H1 (cell line): Measurements from ENCODE around the gene MRTFB. TPM values are rescaled to one million over a fixed set of nuclear protein-coding genes. Genes with fewer than 3 reads are reported as not detected.

ENCODE experiments used
- CTCF ChIA-PET: fragments of 300-600 bp; sonication (Branson Sonifier 250); formaldehyde crosslinking; loops from one replicate; lab custom pipeline; 2021; ENCODE audit not compliant: partially characterized antibody; lab: Charles Lee
- POLR2A ChIA-PET: fragments of 300-600 bp; sonication (Branson Sonifier 250); formaldehyde crosslinking; loops from one replicate; lab custom pipeline; 2021; ENCODE audit warnings: inconsistent platforms; ENCODE audit not compliant: partially characterized antibody; lab: Charles Lee
- DNase-seq, 2 experiments: peaks; one replicate each; pipeline versions ENCODE4 v3.0.0 to v3.0.0-alpha.2; 2010 to 2022; ENCODE audit warnings: low spot score in 2 of 2, low read depth in 1 of 2, mixed read lengths in 1 of 2
- FAIRE-seq: peaks from 2 replicates; lab custom pipeline; 2011; peaks lifted over from hg19 to GRCh38; lab: Jason Lieb, UNC
- H2AFZ ChIP-seq: 2 replicates; pipeline ENCODE4 v1.8.1; 2012; ENCODE audit warnings: low read length, inconsistent platforms
- H2AK5ac ChIP-seq: 2 replicates; pipeline ENCODE4 v1.6.1; 2013; ENCODE audit warnings: low read depth, low read length
- H2BK120ac ChIP-seq: replicated peaks from 2 replicates; pipeline ENCODE3; 2013; ENCODE audit warnings: low read depth, low read length, inconsistent platforms
- H2BK12ac ChIP-seq: 2 replicates; pipeline ENCODE4 v1.6.1; 2013; ENCODE audit warnings: low read depth, low read length
- H2BK15ac ChIP-seq: 2 replicates; pipeline ENCODE4 v1.6.1; 2013; ENCODE audit warnings: low read length
- H2BK20ac ChIP-seq: 2 replicates; pipeline ENCODE4 v1.6.1; 2013; ENCODE audit warnings: low read length
- H2BK5ac ChIP-seq: 2 replicates; pipeline ENCODE4 v1.6.1; 2013; ENCODE audit warnings: low read depth, low read length
- H3K14ac ChIP-seq: 2 replicates; pipeline ENCODE4 v1.6.1; 2013; ENCODE audit warnings: inconsistent platforms; ENCODE audit not compliant: insufficient read length
- H3K18ac ChIP-seq: 2 replicates; pipeline ENCODE4 v1.6.1; 2013; ENCODE audit warnings: low read length; ENCODE audit errors: extremely low read depth
- H3K23ac ChIP-seq: 2 replicates; pipeline ENCODE4 v1.6.1; 2013; ENCODE audit warnings: inconsistent platforms; ENCODE audit not compliant: insufficient read length
- H3K23me2 ChIP-seq: 2 replicates; pipeline ENCODE4 v1.6.1; 2013; ENCODE audit warnings: low read depth, low read length
- H3K27ac ChIP-seq: 2 replicates; pipeline ENCODE4 v1.6.1; 2011; ENCODE audit warnings: low read depth, low read length, inconsistent platforms
- H3K27me3 ChIP-seq, 4 experiments: replicated peaks in 1 of 4; 1 replicate in 1 of 4; 2 replicates in 3 of 4; pipeline versions ENCODE4 v1.6.1 to v1.8.1; 2011 to 2013; ENCODE audit warnings: low read length in 3 of 4, mild to moderate bottlenecking in 3 of 4, inconsistent platforms in 2 of 4, mixed read lengths in 2 of 4, moderate library complexity in 1 of 4; ENCODE audit not compliant: control insufficient read depth in 3 of 4, insufficient read depth in 3 of 4; ENCODE audit errors: extremely low read depth in 1 of 4
- H3K36me3 ChIP-seq, 4 experiments: 2 replicates each; pipeline versions ENCODE4 v1.6.1 to v1.8.1; 2011 to 2013; ENCODE audit warnings: mild to moderate bottlenecking in 4 of 4, low read length in 3 of 4, moderate library complexity in 2 of 4, control low read depth in 1 of 4, inconsistent platforms in 1 of 4; ENCODE audit not compliant: insufficient read depth in 4 of 4, control insufficient read depth in 2 of 4
- H3K4ac ChIP-seq: replicated peaks from 2 replicates; pipeline ENCODE3; 2013; ENCODE audit warnings: low read length, low read depth, mixed read lengths, inconsistent platforms; ENCODE audit not compliant: insufficient read length
- H3K4me1 ChIP-seq, 4 experiments: replicated peaks in 1 of 4; 1 replicate in 1 of 4; 2 replicates in 3 of 4; pipeline versions ENCODE4 v1.6.1 to v1.8.1; 2011 to 2013; ENCODE audit warnings: low read length in 3 of 4, inconsistent platforms in 2 of 4, mixed read lengths in 1 of 4; ENCODE audit not compliant: insufficient read depth in 4 of 4, control insufficient read depth in 3 of 4
- H3K4me2 ChIP-seq, 2 experiments: 2 replicates each; pipeline versions ENCODE4 v1.6.1 to v1.8.1; 2011 to 2013; ENCODE audit warnings: low read depth in 2 of 2, low read length in 2 of 2, control low read depth in 1 of 2, inconsistent platforms in 1 of 2, mild to moderate bottlenecking in 1 of 2; ENCODE audit not compliant: insufficient read depth in 1 of 2
- H3K4me3 ChIP-seq, 4 experiments: fragments of 200-600, 300-600 bp in 1 of 4; sonication (generic), shearing (Covaris generic), sonication (Bioruptor Twin) in 1 of 4; 2 replicates each; pipeline versions ENCODE4 v1.5.1 to v1.8.1; 2011 to 2016; ENCODE audit warnings: low read length in 4 of 4, low read depth in 3 of 4, control low read depth in 2 of 4, inconsistent platforms in 2 of 4, mild to moderate bottlenecking in 2 of 4, mixed read lengths in 1 of 4, moderate library complexity in 1 of 4; ENCODE audit not compliant: insufficient read depth in 2 of 4; ENCODE audit errors: extremely low read depth in 1 of 4
- H3K56ac ChIP-seq: replicated peaks from 2 replicates; pipeline ENCODE3; 2013; ENCODE audit warnings: low read depth, mild to moderate bottlenecking, mixed read lengths, low read length, inconsistent platforms; ENCODE audit not compliant: insufficient read length
- H3K79me1 ChIP-seq: 2 replicates; pipeline ENCODE4 v1.6.1; 2013; ENCODE audit warnings: low read depth, low read length, control low read depth
- H3K79me2 ChIP-seq, 2 experiments: 2 replicates each; pipeline versions ENCODE4 v1.6.1 to v1.8.1; 2012 to 2013; ENCODE audit warnings: low read length in 2 of 2, mild to moderate bottlenecking in 2 of 2, inconsistent platforms in 1 of 2; ENCODE audit not compliant: insufficient read depth in 2 of 2, control insufficient read depth in 1 of 2
- H3K9ac ChIP-seq, 4 experiments: replicated peaks in 1 of 4; 1 replicate in 1 of 4; 2 replicates in 3 of 4; pipeline versions ENCODE4 v1.6.1 to v1.8.1; 2011 to 2013; ENCODE audit warnings: low read depth in 3 of 4, low read length in 3 of 4, control low read depth in 2 of 4, mild to moderate bottlenecking in 2 of 4, moderate library complexity in 2 of 4, inconsistent platforms in 1 of 4; ENCODE audit errors: extremely low read depth in 1 of 4
- H3K9me3 ChIP-seq, 2 experiments: 2 replicates each; pipeline versions ENCODE4 v1.6.1 to v1.8.1; 2012 to 2013; ENCODE audit warnings: mild to moderate bottlenecking in 2 of 2, moderate library complexity in 2 of 2, control low read depth in 1 of 2, inconsistent platforms in 1 of 2, low read depth in 1 of 2, low read length in 1 of 2, mixed read lengths in 1 of 2; ENCODE audit not compliant: insufficient read depth in 2 of 2
- H4K20me1 ChIP-seq, 2 experiments: replicated peaks in 1 of 2; 2 replicates each; pipeline versions ENCODE3 to v1.8.1; 2011 to 2013; ENCODE audit warnings: inconsistent platforms in 2 of 2, low read length in 2 of 2, mild to moderate bottlenecking in 1 of 2; ENCODE audit not compliant: insufficient read depth in 2 of 2, control insufficient read depth in 1 of 2
- H4K5ac ChIP-seq: 2 replicates; pipeline ENCODE4 v1.6.1; 2013; ENCODE audit warnings: low read length, low read depth, mixed read lengths, inconsistent platforms; ENCODE audit not compliant: insufficient read length
- H4K8ac ChIP-seq: 2 replicates; pipeline ENCODE4 v1.8.0; 2013; ENCODE audit warnings: mild to moderate bottlenecking, moderate library complexity, low read length, inconsistent platforms; ENCODE audit not compliant: insufficient read depth; ENCODE audit errors: extremely low read depth
- H4K91ac ChIP-seq: replicated peaks from 2 replicates; pipeline ENCODE3; 2013; ENCODE audit warnings: low read length, mixed read lengths, inconsistent platforms; ENCODE audit not compliant: insufficient read length
- CBX8 ChIP-seq: fragments of 300-800, 300-1000 bp; sonication (generic); IDR thresholded peaks from 2 replicates; pipeline ENCODE4 v1.7.1; 2016; ENCODE audit warnings: low read depth, low read length, borderline replicate concordance
- CHD2 ChIP-seq: IDR thresholded peaks from 2 replicates; pipeline ENCODE4 v1.6.1; 2012; ENCODE audit warnings: low read length, improper control_type of control experiment
- EP300 ChIP-seq, 2 experiments: IDR thresholded peaks; 1 replicate in 1 of 2; 2 replicates in 1 of 2; pipeline ENCODE4 v1.6.1; 2011 to 2012; ENCODE audit warnings: low read depth in 2 of 2, low read length in 2 of 2, mild to moderate bottlenecking in 2 of 2, borderline replicate concordance in 1 of 2, inconsistent platforms in 1 of 2, moderate library complexity in 1 of 2
- EZH2 ChIP-seq: fragments of 200-600 bp; sonication (generic); IDR thresholded peaks from 2 replicates; pipeline ENCODE4 v1.7.1; 2012; ENCODE audit warnings: low read depth, mild to moderate bottlenecking, moderate library complexity, low read length, inconsistent platforms; ENCODE audit not compliant: severe bottlenecking
- JUND ChIP-seq: IDR thresholded peaks from 2 replicates; pipeline ENCODE4 v1.6.1; 2011; ENCODE audit warnings: mild to moderate bottlenecking, improper control_type of control experiment, low read length
- KDM4A ChIP-seq: IDR thresholded peaks from one replicate; pipeline ENCODE4 v1.7.1; 2012; ENCODE audit warnings: low read depth, mild to moderate bottlenecking, moderate library complexity, low read length, inconsistent platforms; ENCODE audit not compliant: severe bottlenecking
- NANOG ChIP-seq: IDR thresholded peaks from 2 replicates; pipeline ENCODE4 v1.6.1; 2011; ENCODE audit warnings: low read length, low read depth, mild to moderate bottlenecking, inconsistent platforms; ENCODE audit not compliant: insufficient read depth, poor library complexity, severe bottlenecking
- NRF1 ChIP-seq: IDR thresholded peaks from 2 replicates; pipeline ENCODE4 v1.6.1; 2011; ENCODE audit warnings: mild to moderate bottlenecking, low read depth, low read length, improper control_type of control experiment
- PHF8 ChIP-seq: fragments of 200-600 bp; sonication (generic); conservative IDR thresholded peaks from 2 replicates; pipeline ENCODE4 v1.7.1; 2012; ENCODE audit warnings: low read depth, mild to moderate bottlenecking, inconsistent platforms, low read length, moderate library complexity
- POU5F1 ChIP-seq: IDR thresholded peaks from 2 replicates; pipeline ENCODE4 v1.6.1; 2011; ENCODE audit warnings: low read depth, mild to moderate bottlenecking, low read length, moderate library complexity
- RFX5 ChIP-seq: IDR thresholded peaks from 2 replicates; pipeline ENCODE4 v1.6.1; 2011; ENCODE audit warnings: low read depth, low read length, improper control_type of control experiment, borderline replicate concordance
- SAP30 ChIP-seq: fragments of 300-600 bp; sonication (generic); IDR thresholded peaks from 2 replicates; pipeline ENCODE4 v1.7.1; 2012; ENCODE audit warnings: low read length, moderate library complexity, mild to moderate bottlenecking, inconsistent platforms; ENCODE audit not compliant: insufficient read depth, insufficient replicate concordance
- TAF7 ChIP-seq: optimal IDR thresholded peaks from 2 replicates; pipeline ENCODE3; 2011; ENCODE audit warnings: low read depth, mild to moderate bottlenecking, inconsistent platforms, low read length, moderate library complexity, borderline replicate concordance
- WGBS, 2 experiments: shearing (Covaris generic) in 1 of 2; methylation state at CpG; one replicate each; pipeline versions ENCODE4 v1.1.6 to v1.1.7; 2013 to 2015; ENCODE audit warnings: low lambda C conversion rate in 2 of 2, mixed read lengths in 2 of 2, inconsistent platforms in 1 of 2, low coverage in 1 of 2, missing lambda C conversion rate in 1 of 2; ENCODE audit not compliant: insufficient replicate concordance in 2 of 2, insufficient coverage in 1 of 2, insufficient read length in 1 of 2; ENCODE audit errors: extremely low coverage in 1 of 2, missing lambda C conversion rate in 1 of 2; 5-methylcytosine and 5-hydroxymethylcytosine counted together
- polyA plus RNA-seq, 7 experiments: library from polyadenylated mRNA; depleted of rRNA in 3 of 7; stranded (reverse) in 5 of 7; unstranded in 2 of 7; fragments of >200 nt in 5 of 7; fragments of 200-250 nt in 2 of 7; gene quantifications; 1 replicate in 5 of 7; 2 replicates in 1 of 7; 4 replicates in 1 of 7; pipeline versions ENCODE4 v1.2.1 to v1.2.3, GENCODE V29; 2011 to 2013; ENCODE audit warnings: missing spikeins in 2 of 7, mixed read lengths in 2 of 7
- total RNA-seq: library from RNA; stranded (reverse); fragmentation: NEBNext Ultra II Directional; extraction: Animal tissue kit (Norgen Biotek cat#: 25700); gene quantifications from 2 replicates; pipeline ENCODE4 v1.2.1, GENCODE V29; 2021

MRTFB gene
- total and polyA plus RNA-seq, 2 of the 8 experiments (the other 6 are each of a cell fraction or from before 2014, with no cell fraction given), result 13.5 to 34.9 TPM

DNA sequence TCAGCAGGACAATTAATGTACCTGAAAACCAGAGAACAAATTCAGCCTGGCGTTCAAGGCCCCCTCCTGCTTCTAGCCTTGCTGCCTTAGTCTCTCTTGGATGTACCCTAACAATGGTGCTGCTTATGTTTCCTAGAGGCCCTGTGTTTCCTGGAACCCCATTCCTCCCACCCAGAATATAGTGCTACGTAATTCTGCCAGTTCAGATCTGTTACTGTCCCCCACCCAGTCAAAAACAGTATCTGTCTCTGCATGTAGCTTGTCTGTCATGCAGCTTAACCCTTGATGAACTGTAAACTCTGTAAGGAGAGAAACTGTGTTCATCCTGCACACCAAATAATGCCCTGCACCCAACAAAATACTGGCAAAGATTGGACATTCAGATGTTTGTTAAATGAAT lies 6.8 kb downstream of the MRTFB start:
- no peaks in the 10 kb centered on the region for H3K23me2 ChIP-seq
- no peak overlapping the region for H3K4me2 ChIP-seq
- H3K36me3 ChIP-seq, result peaks cover 3 to 21% (median 4%) of the 10 kb centered on the region in 4 experiments; a peak in 5 of 8 replicates
- POLR2A ChIA-PET, result interaction anchor here (0.6 to 0.7 kb wide), 3 partner anchors 9 to 202 kb away, joined by 3 read pairs; no protein-coding TSS in a partner anchor
- no peak overlapping the region for H3K4ac ChIP-seq
- H3K27me3 ChIP-seq, result no peaks in the 10 kb centered on the region
- H3K79me2 ChIP-seq, result peaks cover 0 to 81% of the 10 kb centered on the region in 2 experiments; a peak in 3 of 4 replicates
- H2BK12ac ChIP-seq, result no peak overlapping the region
- H2BK120ac ChIP-seq, result no peak overlapping the region
- H3K23ac ChIP-seq, result no peak overlapping the region
- H3K4me1 ChIP-seq, result no peaks in the 10 kb centered on the region; a peak in 2 of 7 replicates
- DNase-seq (no peak), FAIRE-seq (no peak)
- H3K14ac ChIP-seq, result no peak overlapping the region
- H4K5ac ChIP-seq, result no peak overlapping the region
- no peak overlapping the region for H3K4me3 ChIP-seq
- no peak overlapping the region for H3K27ac ChIP-seq
- H4K8ac ChIP-seq, result no peak overlapping the region
- peaks cover 5% of the 10 kb centered on the region for H3K79me1 ChIP-seq
- H2BK20ac ChIP-seq, result no peak overlapping the region
- no peaks in the 10 kb centered on the region for H3K9me3 ChIP-seq
- H2BK5ac ChIP-seq, result no peak overlapping the region
- WGBS, 2 experiments, result 86% methylated on average over 2 of the region's 2 CpGs; no CpG with 5 or more reads in 1 of the 2 experiments
- no peak overlapping the region for H3K56ac ChIP-seq
- no peak overlapping the region for H2AFZ ChIP-seq
- H4K91ac ChIP-seq, result no peak overlapping the region
- no peak overlapping the region for H2AK5ac ChIP-seq
- CTCF ChIA-PET, result interaction anchor here (1.0 kb wide), 1 partner anchor 158 kb away, joined by 3 read pairs; the partner anchor contains the start of gene ERCC4
- no peak overlapping the region for H3K18ac ChIP-seq
- no peak overlapping the region; a peak in 1 of 7 replicates for H3K9ac ChIP-seq
- no peak overlapping the region for H2BK15ac ChIP-seq
- H4K20me1 ChIP-seq, result peaks cover 2 to 5% of the 10 kb centered on the region in 2 experiments
- no peak for TF ChIP-seq JUND
- no peak for TF ChIP-seq NRF1
- no peak for TF ChIP-seq CHD2
- TF ChIP-seq EZH2, result no peak
- TF ChIP-seq SAP30, result no peak
- no peak for TF ChIP-seq TAF7
- no peak for TF ChIP-seq CBX8
- no peak for TF ChIP-seq KDM4A
- no peak for TF ChIP-seq EP300 (IDR thresholded peaks at IDR 0.05; ENCODE audit: borderline replicate concordance in 1 of 2, low read depth in 2 of 2, low read length in 2 of 2)
- no peak for TF ChIP-seq POU5F1
- no peak for TF ChIP-seq RFX5
- TF ChIP-seq PHF8, result no peak
- no peak for TF ChIP-seq NANOG
